HCT116 (cell line): ENCODE results near the gene ITGB1BP1. TPM values are rescaled to one million over a fixed set of nuclear protein-coding genes. Genes with fewer than 3 reads are reported as not detected.

Experiments used
- ATAC-seq: fragments of 200-7000 bp; cut with Tn5 transposase; 2 replicates; pipeline ENCODE4 v1.9.1; 2020; ENCODE audit warnings: mild to moderate bottlenecking, moderate library complexity
- BruUV-seq: library from RNA; stranded (reverse); fragments of 400-500 nt; replicated peaks from 2 replicates; lab custom pipeline; 2021; lab: Mats Ljungman, UMichigan
- CTCF ChIA-PET: fragments of 300-600 bp; sonication (Branson Sonifier 250); formaldehyde crosslinking; loops from one replicate; lab custom pipeline; 2021; ENCODE audit warnings: antibody characterized with exemption; lab: Charles Lee
- POLR2A ChIA-PET: fragments of 300-600, 350-600 bp; sonication (Branson Sonifier 250); formaldehyde crosslinking; loops from one replicate; lab custom pipeline; 2021; ENCODE audit warnings: antibody characterized with exemption; lab: Charles Lee
- RAD21 ChIA-PET, 2 experiments: fragments of 300-600 bp; sonication (Branson Sonifier 250); formaldehyde crosslinking; loops; one replicate each; lab custom pipeline; 2023; ENCODE audit warnings: low total read pairs in 2 of 2; ENCODE audit not compliant: uncharacterized antibody in 2 of 2, unreplicated experiment in 2 of 2, low non-redundant PET in 1 of 2; lab: Charles Lee
- DNase-seq: peaks from one replicate; pipeline ENCODE4 v3.0.0-alpha.2; 2010; ENCODE audit warnings: low read depth, low spot score
- H2AFZ ChIP-seq: fragments of 200-600 bp; shearing (Covaris generic), sonication (generic); 2 replicates; pipeline ENCODE4 v1.6.1; 2017; ENCODE audit warnings: low read depth, mixed run types, mixed read lengths, antibody characterized with exemption, low read length; ENCODE audit not compliant: poor library complexity, severe bottlenecking
- H3K27ac ChIP-seq: 2 replicates; pipeline ENCODE4 v1.5.1; 2012; ENCODE audit warnings: low read depth, low read length
- H3K27me3 ChIP-seq: fragments of 200-600 bp; sonication (generic); 2 replicates; pipeline ENCODE4 v1.6.1; 2016; ENCODE audit warnings: mixed run types, low read length, mixed read lengths; ENCODE audit not compliant: insufficient read depth
- H3K36me3 ChIP-seq, 2 experiments: fragments of 200-500 bp in 1 of 2; fragments of 200-600 bp in 1 of 2; sonication (Bioruptor generic) in 1 of 2; sonication (generic) in 1 of 2; 2 replicates each; pipeline versions ENCODE4 v1.5.1 to v1.6.1; 2014 to 2016; ENCODE audit warnings: low read length in 2 of 2, inconsistent platforms in 1 of 2, mixed read lengths in 1 of 2, mixed run types in 1 of 2; ENCODE audit not compliant: insufficient read depth in 2 of 2, control insufficient read depth in 1 of 2
- H3K4me1 ChIP-seq, 2 experiments: fragments of 200-600 bp in 1 of 2; sonication (generic) in 1 of 2; 2 replicates each; pipeline versions ENCODE4 v1.5.1 to v1.6.1; 2012 to 2017; ENCODE audit warnings: low read length in 2 of 2, inconsistent platforms in 1 of 2, mild to moderate bottlenecking in 1 of 2, mixed read lengths in 1 of 2, mixed run types in 1 of 2, moderate library complexity in 1 of 2; ENCODE audit not compliant: insufficient read depth in 2 of 2, control insufficient read depth in 1 of 2
- H3K4me2 ChIP-seq: fragments of 200-600 bp; sonication (generic); 2 replicates; pipeline ENCODE4 v1.6.1; 2017; ENCODE audit warnings: mixed run types, low read length, mixed read lengths
- H3K4me3 ChIP-seq, 2 experiments: fragments of 200-600 bp in 1 of 2; sonication (generic) in 1 of 2; replicated peaks in 1 of 2; 2 replicates each; pipeline ENCODE4 v1.5.1; 2011 to 2016; ENCODE audit warnings: low read length in 2 of 2, control low read depth in 1 of 2, low read depth in 1 of 2, mild to moderate bottlenecking in 1 of 2, mixed read lengths in 1 of 2, mixed run types in 1 of 2
- H3K79me2 ChIP-seq: fragments of 200-600 bp; sonication (generic); 2 replicates; pipeline ENCODE4 v1.6.1; 2017; ENCODE audit warnings: mild to moderate bottlenecking, mixed run types, low read length, moderate library complexity, mixed read lengths; ENCODE audit not compliant: insufficient read depth
- H3K9ac ChIP-seq: fragments of 200-600 bp; sonication (generic); 2 replicates; pipeline ENCODE4 v1.6.1; 2016; ENCODE audit warnings: low read length, mixed read lengths
- H3K9me2 ChIP-seq: fragments of 200-600 bp; sonication (generic), shearing (Covaris generic); 2 replicates; pipeline ENCODE4 v1.6.1; 2017; ENCODE audit warnings: mixed run types, mild to moderate bottlenecking, moderate library complexity; ENCODE audit not compliant: insufficient read depth
- H3K9me3 ChIP-seq, 2 experiments: fragments of 200-500 bp in 1 of 2; fragments of 200-600 bp in 1 of 2; sonication (Bioruptor generic) in 1 of 2; sonication (generic) in 1 of 2; 2 replicates each; pipeline ENCODE4 v1.6.1; 2014 to 2017; ENCODE audit warnings: low read length in 2 of 2, mixed read lengths in 2 of 2, inconsistent platforms in 1 of 2, low read depth in 1 of 2, mild to moderate bottlenecking in 1 of 2, mixed run types in 1 of 2, moderate library complexity in 1 of 2; ENCODE audit not compliant: control insufficient read depth in 1 of 2, insufficient read depth in 1 of 2
- H4K20me1 ChIP-seq: fragments of 200-600 bp; sonication (generic), shearing (Covaris generic); 2 replicates; pipeline ENCODE4 v1.6.1; 2017; ENCODE audit warnings: mixed run types, mild to moderate bottlenecking, moderate library complexity; ENCODE audit not compliant: insufficient read depth
- CBX3 ChIP-seq: IDR thresholded peaks from 2 replicates; pipeline ENCODE4 v1.6.1; 2012; ENCODE audit warnings: low read depth
- EGR1 ChIP-seq: IDR thresholded peaks from 2 replicates; pipeline ENCODE4 v1.6.1; 2012; ENCODE audit warnings: low read depth
- ELF1 ChIP-seq: IDR thresholded peaks from 2 replicates; pipeline ENCODE4 v1.6.1; 2012; ENCODE audit warnings: low read depth, borderline replicate concordance
- FOSL1 ChIP-seq: IDR thresholded peaks from 2 replicates; pipeline ENCODE4 v1.6.1; 2012; ENCODE audit warnings: low read depth
- JUND ChIP-seq: IDR thresholded peaks from 2 replicates; pipeline ENCODE4 v1.6.1; 2012
- POLR2A ChIP-seq: IDR thresholded peaks from 2 replicates; pipeline ENCODE4 v1.7.0; 2011; ENCODE audit warnings: borderline replicate concordance; ENCODE audit not compliant: insufficient read depth, insufficient read length; ENCODE audit errors: extremely low read depth
- SRF ChIP-seq: IDR thresholded peaks from 2 replicates; pipeline ENCODE4 v1.6.1; 2012; ENCODE audit warnings: low read depth
- TCF7L2 ChIP-seq: IDR thresholded peaks from 2 replicates; pipeline ENCODE4 v1.7.0; 2011; ENCODE audit warnings: borderline replicate concordance, inconsistent platforms; ENCODE audit not compliant: insufficient read depth, insufficient read length; ENCODE audit errors: extremely low read depth
- YY1 ChIP-seq: IDR thresholded peaks from 2 replicates; pipeline ENCODE4 v1.6.1; 2011; ENCODE audit warnings: low read length, low read depth, moderate library complexity, mild to moderate bottlenecking; ENCODE audit not compliant: insufficient replicate concordance; ENCODE audit errors: extremely low read depth
- ZNF274 ChIP-seq: fragments of 200-500 bp; sonication (Bioruptor generic); IDR thresholded peaks from 2 replicates; pipeline ENCODE4 v1.6.1; 2014; ENCODE audit warnings: mild to moderate bottlenecking, low read depth, low read length, inconsistent platforms
- intact Hi-C: fragments of 100-400 bp; cut with micrococcal nuclease; formaldehyde crosslinking; loops from 2 replicates; pipeline ENCODE4 v1.10.0; 2022
- total RNA-seq: library from RNA; stranded (reverse); gene quantifications from one replicate; pipeline ENCODE4 v1.2.1, GENCODE V29; 2021; ENCODE audit not compliant: unreplicated experiment
- TF ChIP-seq, protein P1 (sequence below), 3 experiments: fragments of 200-600 bp in 1 of 3; sonication (generic) in 1 of 3; IDR thresholded peaks in 2 of 3; conservative IDR thresholded peaks in 1 of 3; 2 replicates each; pipeline ENCODE4 v1.5.1; 2012 to 2017; ENCODE audit warnings: low read depth in 2 of 3, low read length in 2 of 3, antibody characterized with exemption in 1 of 3, borderline replicate concordance in 1 of 3, control low read depth in 1 of 3, mild to moderate bottlenecking in 1 of 3, mixed read lengths in 1 of 3, mixed run types in 1 of 3, moderate library complexity in 1 of 3; ENCODE audit not compliant: insufficient read depth in 1 of 3
- TF ChIP-seq, protein P2 (sequence below): IDR thresholded peaks from 2 replicates; pipeline ENCODE4 v1.6.1; 2012
- TF ChIP-seq, protein P3 (sequence below): IDR thresholded peaks from 2 replicates; pipeline ENCODE4 v1.6.1; 2011; ENCODE audit warnings: mild to moderate bottlenecking, low read length, moderate library complexity; ENCODE audit not compliant: insufficient replicate concordance; ENCODE audit errors: extremely low read depth
- TF ChIP-seq, protein P4 (sequence below): IDR thresholded peaks from 2 replicates; pipeline ENCODE4 v1.6.1; 2012
- TF ChIP-seq, protein P5 (sequence below): IDR thresholded peaks from 2 replicates; pipeline ENCODE4 v1.6.1; 2012; ENCODE audit warnings: low read depth

ITGB1BP1 gene
- total RNA-seq, 1 experiment from 2014 or later = 86.9 TPM

DNA sequence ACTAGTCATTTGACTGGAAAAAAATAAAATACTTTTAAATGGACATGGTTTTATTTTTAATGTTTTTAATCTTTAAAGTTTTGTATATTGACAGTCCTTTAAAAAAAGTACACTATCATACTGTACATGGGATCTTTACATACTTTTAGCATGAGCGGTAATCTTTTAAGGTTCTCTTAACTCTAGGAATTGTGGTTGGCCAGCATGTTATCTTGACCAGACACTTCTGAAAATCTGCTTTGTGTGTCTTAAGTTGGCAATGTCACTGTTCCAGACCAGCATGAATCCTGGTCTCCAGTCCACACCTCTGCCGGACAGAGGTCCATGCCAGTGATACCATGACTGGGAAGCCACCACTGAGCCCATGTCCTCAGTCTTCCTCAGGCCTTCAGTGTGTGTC is 17.7 kb downstream of the ITGB1BP1 start:
- H3K9me3 ChIP-seq = no peaks in the 10 kb centered on the region
- POLR2A ChIA-PET = no interaction called here
- H3K36me3 ChIP-seq = peaks cover 6 to 8% of the 10 kb centered on the region in 2 experiments; a peak in 2 of 4 replicates
- ATAC-seq (no peak), DNase-seq (no peak)
- no peak overlapping the region for H2AFZ ChIP-seq
- H3K79me2 ChIP-seq = no peaks in the 10 kb centered on the region
- H3K4me1 ChIP-seq = no peaks in the 10 kb centered on the region
- intact Hi-C loops = no loop called here
- H3K9me2 ChIP-seq = no peaks in the 10 kb centered on the region
- H3K27ac ChIP-seq = no peak overlapping the region
- H4K20me1 ChIP-seq = no peaks in the 10 kb centered on the region
- CTCF ChIA-PET = no interaction called here
- TF ChIP-seq ELF1 = no peak
- TF ChIP-seq, protein P1, sequence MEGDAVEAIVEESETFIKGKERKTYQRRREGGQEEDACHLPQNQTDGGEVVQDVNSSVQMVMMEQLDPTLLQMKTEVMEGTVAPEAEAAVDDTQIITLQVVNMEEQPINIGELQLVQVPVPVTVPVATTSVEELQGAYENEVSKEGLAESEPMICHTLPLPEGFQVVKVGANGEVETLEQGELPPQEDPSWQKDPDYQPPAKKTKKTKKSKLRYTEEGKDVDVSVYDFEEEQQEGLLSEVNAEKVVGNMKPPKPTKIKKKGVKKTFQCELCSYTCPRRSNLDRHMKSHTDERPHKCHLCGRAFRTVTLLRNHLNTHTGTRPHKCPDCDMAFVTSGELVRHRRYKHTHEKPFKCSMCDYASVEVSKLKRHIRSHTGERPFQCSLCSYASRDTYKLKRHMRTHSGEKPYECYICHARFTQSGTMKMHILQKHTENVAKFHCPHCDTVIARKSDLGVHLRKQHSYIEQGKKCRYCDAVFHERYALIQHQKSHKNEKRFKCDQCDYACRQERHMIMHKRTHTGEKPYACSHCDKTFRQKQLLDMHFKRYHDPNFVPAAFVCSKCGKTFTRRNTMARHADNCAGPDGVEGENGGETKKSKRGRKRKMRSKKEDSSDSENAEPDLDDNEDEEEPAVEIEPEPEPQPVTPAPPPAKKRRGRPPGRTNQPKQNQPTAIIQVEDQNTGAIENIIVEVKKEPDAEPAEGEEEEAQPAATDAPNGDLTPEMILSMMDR (IDR thresholded peaks at IDR 0.05 in 2 of 3, conservative IDR thresholded peaks at IDR 0.05 in 1 of 3; ENCODE audit: borderline replicate concordance in 1 of 3, insufficient read depth in 1 of 3, low read depth in 2 of 3, low read length in 2 of 3) = no peak
- TF ChIP-seq JUND = no peak
- no peak for TF ChIP-seq SRF
- TF ChIP-seq ZNF274 = no peak
- TF ChIP-seq, protein P2, sequence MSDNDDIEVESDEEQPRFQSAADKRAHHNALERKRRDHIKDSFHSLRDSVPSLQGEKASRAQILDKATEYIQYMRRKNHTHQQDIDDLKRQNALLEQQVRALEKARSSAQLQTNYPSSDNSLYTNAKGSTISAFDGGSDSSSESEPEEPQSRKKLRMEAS = no peak
- TF ChIP-seq, protein P3, sequence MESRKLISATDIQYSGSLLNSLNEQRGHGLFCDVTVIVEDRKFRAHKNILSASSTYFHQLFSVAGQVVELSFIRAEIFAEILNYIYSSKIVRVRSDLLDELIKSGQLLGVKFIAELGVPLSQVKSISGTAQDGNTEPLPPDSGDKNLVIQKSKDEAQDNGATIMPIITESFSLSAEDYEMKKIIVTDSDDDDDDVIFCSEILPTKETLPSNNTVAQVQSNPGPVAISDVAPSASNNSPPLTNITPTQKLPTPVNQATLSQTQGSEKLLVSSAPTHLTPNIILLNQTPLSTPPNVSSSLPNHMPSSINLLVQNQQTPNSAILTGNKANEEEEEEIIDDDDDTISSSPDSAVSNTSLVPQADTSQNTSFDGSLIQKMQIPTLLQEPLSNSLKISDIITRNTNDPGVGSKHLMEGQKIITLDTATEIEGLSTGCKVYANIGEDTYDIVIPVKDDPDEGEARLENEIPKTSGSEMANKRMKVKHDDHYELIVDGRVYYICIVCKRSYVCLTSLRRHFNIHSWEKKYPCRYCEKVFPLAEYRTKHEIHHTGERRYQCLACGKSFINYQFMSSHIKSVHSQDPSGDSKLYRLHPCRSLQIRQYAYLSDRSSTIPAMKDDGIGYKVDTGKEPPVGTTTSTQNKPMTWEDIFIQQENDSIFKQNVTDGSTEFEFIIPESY = no peak
- no peak for TF ChIP-seq TCF7L2
- TF ChIP-seq FOSL1 = no peak
- no peak for TF ChIP-seq CBX3
- TF ChIP-seq YY1 = no peak
- TF ChIP-seq, protein P4, sequence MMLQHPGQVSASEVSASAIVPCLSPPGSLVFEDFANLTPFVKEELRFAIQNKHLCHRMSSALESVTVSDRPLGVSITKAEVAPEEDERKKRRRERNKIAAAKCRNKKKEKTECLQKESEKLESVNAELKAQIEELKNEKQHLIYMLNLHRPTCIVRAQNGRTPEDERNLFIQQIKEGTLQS = no peak
- TF ChIP-seq POLR2A = no peak
- TF ChIP-seq EGR1 = no peak
- TF ChIP-seq, protein P5, sequence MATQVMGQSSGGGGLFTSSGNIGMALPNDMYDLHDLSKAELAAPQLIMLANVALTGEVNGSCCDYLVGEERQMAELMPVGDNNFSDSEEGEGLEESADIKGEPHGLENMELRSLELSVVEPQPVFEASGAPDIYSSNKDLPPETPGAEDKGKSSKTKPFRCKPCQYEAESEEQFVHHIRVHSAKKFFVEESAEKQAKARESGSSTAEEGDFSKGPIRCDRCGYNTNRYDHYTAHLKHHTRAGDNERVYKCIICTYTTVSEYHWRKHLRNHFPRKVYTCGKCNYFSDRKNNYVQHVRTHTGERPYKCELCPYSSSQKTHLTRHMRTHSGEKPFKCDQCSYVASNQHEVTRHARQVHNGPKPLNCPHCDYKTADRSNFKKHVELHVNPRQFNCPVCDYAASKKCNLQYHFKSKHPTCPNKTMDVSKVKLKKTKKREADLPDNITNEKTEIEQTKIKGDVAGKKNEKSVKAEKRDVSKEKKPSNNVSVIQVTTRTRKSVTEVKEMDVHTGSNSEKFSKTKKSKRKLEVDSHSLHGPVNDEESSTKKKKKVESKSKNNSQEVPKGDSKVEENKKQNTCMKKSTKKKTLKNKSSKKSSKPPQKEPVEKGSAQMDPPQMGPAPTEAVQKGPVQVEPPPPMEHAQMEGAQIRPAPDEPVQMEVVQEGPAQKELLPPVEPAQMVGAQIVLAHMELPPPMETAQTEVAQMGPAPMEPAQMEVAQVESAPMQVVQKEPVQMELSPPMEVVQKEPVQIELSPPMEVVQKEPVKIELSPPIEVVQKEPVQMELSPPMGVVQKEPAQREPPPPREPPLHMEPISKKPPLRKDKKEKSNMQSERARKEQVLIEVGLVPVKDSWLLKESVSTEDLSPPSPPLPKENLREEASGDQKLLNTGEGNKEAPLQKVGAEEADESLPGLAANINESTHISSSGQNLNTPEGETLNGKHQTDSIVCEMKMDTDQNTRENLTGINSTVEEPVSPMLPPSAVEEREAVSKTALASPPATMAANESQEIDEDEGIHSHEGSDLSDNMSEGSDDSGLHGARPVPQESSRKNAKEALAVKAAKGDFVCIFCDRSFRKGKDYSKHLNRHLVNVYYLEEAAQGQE = no peak
- no peaks in the 10 kb centered on the region for H3K27me3 ChIP-seq
- no TSS peak for BruUV-seq
- no peak overlapping the region for H3K4me2 ChIP-seq
- H3K4me3 ChIP-seq = no peak overlapping the region
- H3K9ac ChIP-seq = no peak overlapping the region
- RAD21 ChIA-PET = no interaction called here
